HG02938 (cell line): Measurements from ENCODE around the gene ZFPM1.

ENCODE experiments used
- ATAC-seq: cut with Tn5 transposase; IDR thresholded peaks from one replicate; pipeline ENCODE4 v1.9.1; 2021; ENCODE audit warnings: mild to moderate bottlenecking, moderate library complexity; ENCODE audit not compliant: unreplicated experiment

Gene ZFPM1

DNA sequence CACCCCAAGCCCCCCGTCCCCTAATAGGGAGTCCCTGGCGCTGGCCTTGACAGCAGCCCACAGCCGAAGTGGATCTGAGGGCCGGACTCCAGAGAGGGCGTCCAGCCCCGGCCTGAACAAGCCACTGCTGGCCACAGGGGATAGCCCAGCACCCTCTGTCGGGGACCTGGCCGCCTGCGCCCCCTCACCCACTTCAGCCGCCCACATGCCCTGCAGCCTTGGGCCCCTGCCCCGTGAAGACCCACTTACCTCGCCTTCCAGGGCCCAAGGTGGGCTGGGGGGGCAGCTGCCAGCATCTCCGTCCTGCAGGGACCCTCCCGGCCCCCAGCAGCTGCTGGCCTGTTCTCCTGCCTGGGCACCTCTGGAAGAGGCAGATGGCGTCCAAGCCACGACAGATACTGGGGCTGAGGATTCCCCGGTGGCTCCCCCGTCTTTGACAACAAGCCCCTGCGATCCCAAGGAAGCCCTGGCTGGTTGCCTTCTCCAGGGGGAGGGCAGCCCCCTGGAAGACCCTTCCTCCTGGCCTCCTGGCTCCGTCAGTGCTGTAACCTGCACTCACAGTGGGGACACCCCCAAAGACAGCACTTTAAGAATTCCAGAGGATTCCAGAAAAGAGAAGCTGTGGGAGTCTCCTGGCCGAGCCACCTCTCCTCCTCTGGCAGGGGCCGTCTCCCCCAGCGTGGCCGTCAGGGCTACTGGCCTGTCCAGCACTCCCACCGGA, 19.3 kb upstream of the ZFPM1 start:
- no peak for ATAC-seq

DNA sequence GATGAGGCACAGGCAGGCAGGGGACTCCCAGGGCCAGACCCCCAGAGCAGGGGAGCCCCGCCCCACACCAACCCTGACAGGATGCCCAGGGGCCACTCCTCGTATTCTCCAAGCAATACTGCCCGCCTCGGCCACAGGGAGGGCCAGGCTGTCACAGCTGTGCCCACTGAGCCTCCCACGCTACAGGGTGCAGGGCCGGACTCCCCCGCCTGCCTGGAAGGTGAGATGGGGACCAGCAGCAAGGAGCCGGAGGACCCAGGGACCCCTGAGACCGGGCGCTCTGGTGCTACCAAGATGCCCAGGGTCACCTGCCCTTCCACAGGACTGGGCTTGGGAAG, 18.8 kb upstream of the ZFPM1 start:
- ATAC-seq: no peak

DNA sequence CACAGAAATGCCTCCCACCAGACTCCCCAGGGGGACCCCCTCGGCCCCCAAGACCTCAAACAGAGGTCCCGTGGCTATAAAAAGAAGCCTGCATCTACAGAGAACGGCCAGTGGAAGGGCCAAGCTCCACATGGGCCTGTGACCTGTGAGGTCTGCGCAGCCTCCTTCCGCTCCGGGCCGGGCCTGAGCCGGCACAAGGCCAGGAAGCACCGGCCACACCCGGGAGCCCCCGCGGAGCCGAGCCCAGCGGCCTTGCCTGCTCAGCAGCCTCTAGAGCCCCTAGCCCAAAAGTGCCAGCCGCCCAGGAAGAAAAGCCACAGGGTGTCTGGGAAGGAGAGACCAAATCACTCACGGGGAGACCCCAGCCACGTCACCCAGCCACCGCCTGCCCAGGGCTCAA, 18.3 kb upstream of the ZFPM1 start:
- no peak for ATAC-seq

- no peak for ATAC-seq
These were observed 17.4 kb upstream of the ZFPM1 start for GRCh38 chr16:88435437-88436355.

- no peak for ATAC-seq
These were observed 16.3 kb upstream of the ZFPM1 start for GRCh38 chr16:88436796-88437195.

- ATAC-seq: no peak
These were observed 15.6 kb upstream of the ZFPM1 start for GRCh38 chr16:88437367-88437964.

- ATAC-seq: no peak
These were observed 14.8 kb upstream of the ZFPM1 start for GRCh38 chr16:88438084-88438870.

DNA sequence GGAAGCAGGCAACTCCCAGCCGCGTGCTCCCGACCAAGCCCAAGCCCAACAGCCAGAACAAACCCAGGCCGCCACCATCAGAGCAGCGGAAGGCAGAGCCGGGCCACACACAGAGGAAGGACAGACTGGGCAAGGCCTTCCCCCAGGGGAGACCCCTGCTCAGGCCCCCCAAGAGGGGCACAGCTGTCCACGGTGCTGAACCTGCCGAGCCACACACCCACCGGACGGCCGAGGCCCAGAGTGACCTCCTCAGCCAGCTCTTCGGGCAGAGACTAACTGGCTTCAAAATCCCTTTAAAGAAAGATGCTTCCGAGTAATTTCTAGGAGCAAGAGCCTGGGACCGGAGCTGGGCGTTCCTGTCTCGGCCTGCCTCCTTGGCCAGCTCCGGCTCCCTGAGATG, 14.1 kb upstream of the ZFPM1 start:
- ATAC-seq: no peak

- ATAC-seq: no peak
These were observed 13.4 kb upstream of the ZFPM1 start for GRCh38 chr16:88439706-88440105.

DNA sequence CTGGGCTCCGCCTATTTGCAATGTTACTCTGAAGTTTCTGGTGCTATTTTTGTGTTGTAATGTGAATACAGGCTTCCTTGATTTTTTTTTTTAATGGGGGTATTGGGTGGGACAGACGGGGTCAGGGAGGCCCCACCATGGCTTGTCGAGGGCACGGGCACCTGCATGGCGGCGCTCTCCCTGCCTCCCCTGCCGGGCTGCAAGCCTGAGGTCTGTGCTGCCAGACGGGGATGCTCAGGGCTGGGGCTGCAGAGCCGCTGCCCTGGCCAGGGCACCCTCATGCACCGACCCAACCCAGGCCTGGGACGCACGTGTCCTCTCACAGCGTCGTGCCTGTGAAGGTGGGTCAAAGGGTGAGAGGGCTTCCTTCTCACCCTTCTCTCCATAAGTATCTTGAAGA, 13.0 kb upstream of the ZFPM1 start:
- ATAC-seq: no peak

DNA sequence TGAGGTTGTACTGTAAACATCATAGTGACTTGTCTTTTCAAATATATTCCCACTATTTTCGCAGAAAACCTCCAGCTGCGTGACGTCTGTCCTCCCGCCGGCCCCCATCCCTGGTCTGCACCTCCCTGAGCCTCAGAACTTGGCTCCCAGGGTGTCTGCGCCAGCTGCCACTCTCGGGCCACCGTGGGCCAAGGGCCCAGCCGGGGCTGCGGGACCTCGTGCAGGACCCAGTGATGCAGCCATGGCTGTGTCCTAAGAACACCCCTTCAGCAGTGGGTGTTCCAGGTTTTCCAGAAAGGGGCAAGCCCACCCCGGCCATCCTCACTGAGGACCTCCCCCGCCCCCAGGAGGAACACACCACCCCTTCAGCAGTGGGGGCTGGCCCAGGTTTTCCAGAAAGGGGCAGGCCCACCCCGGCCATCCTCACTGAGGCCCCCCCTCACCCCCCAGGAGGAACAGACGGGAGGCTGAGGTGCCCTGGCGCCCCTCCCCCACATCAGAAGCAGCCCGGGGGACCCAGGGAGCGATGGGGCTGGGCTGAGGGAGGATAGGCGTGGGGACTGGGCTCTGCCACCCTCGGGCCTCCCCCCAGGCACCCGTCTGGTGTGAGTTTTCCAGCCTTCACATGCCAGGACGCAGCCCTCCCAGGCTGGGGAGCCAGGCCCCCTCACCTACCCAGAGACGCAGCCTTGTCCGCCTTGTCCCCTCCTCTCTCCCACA, 12.2 kb upstream of the ZFPM1 start:
- ATAC-seq: no peak

- no peak for ATAC-seq
These were observed 11.6 kb upstream of the ZFPM1 start for GRCh38 chr16:88441460-88441859.

DNA sequence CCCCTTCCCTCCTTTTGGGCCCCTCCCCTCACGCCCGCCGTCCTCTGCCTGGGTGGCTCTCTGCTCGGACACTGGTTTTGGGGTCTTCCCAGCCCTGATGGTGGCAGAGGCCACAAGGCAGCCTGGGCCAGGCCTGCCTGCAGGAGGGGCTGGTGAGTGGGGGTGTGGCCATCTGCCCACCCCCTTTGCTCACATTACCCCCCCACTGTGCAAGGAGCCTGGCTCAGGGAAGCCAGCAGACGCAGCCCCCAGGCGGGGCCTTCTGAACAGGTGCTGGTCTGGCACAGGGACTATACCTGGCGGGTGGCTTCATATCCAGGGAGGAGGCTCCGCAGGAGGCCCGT, 10.7 kb upstream of the ZFPM1 start:
- ATAC-seq: no peak

- no peak for ATAC-seq
These were observed 10.1 kb upstream of the ZFPM1 start for GRCh38 chr16:88442727-88443576.

GRCh38 chr16:88444826-88445582, 8.1 kb upstream of the ZFPM1 start:
- ATAC-seq: no peak

DNA sequence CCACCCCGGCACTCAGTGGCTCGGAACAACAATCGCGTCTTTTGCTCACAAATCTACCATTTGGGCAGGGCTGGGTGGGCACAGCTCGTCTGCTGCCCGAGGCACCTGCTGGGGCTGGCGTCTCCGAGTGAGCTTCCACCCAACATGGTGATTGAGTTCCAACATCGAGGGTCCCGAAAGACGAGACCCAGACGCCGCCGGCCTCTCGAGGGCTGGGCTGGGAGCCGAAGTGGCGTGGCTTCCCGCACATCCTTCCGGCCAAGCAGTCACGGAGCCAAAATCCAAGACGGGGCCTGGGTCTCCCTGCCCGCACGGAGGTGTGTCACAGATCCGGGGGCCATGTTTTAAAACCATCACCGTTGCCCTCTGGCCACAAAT, 7.5 kb upstream of the ZFPM1 start:
- ATAC-seq: no peak

DNA sequence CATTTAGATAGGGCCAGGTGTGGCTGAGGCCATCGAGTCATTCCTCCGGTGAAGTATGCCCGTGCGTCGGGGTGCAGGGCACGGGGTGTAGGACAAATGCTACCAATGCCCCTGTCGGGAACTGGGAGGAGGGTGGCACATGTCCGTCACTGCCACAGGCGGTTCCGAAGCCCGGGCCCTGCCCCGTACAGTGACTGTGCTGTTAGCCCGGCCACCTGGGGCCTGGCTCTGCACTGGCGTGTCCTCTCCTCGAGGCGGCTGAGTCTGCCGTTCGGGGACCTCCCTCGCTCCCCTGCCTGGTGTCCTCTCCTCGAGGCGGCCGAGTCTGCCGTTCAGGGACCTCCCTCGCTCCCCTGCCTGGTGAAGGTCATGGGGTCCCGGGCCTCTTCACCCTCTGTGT, 7.0 kb upstream of the ZFPM1 start:
- ATAC-seq: no peak

DNA sequence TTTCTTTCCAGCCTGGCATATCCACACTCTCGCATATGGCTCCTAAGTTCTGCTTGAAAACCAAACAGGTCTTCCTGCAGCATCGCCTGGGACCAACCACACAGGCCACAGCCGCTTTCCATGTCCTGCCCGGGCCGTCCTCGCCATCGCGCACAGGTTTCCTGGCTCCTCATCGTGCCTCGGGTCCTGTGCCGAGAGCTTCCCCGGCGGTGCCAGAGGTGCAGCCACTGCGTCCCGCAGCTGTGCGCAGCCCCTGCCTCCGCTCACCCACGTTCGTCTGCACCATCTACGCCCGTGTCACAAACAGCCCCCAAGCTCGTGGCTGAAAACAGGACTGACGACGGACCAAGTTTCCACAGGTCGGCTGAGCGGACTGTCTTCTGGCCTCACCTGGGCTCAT, 6.3 kb upstream of the ZFPM1 start:
- no peak for ATAC-seq

DNA sequence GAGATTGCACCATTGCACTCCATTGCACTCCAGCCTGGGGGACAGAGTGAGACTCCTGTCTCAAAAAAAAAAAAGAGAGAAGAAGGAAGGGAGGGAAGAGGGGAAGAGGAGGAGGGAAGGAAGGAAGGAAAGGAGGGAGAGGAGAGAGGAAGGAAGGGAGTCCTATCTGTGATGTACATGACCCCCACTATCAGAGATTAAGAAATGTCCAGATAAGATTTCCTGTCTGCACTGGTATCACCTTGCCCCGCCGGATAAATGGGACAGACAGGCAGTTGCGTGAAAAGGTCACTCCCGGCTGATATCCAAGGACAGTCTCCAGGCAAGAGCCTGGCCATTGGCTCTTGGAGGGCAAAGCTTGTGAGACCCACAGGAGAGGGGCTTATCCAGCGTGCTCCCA, 5.2 kb upstream of the ZFPM1 start:
- no peak for ATAC-seq
